Lower lobe of right lung (tissue), 2 donors: Measurements from ENCODE around the gene KRT9. TPM values are rescaled to one million over a fixed set of nuclear protein-coding genes. Genes with fewer than 3 reads are reported as not detected.
"Not testable (repeated sequence)": the region's sequence is repeated elsewhere in the genome, so short reads cannot be mapped to it uniquely, and the experiment has no call there.

Source experiments
- ATAC-seq, 2 donors: fragments of 200-7000 bp; cut with Tn5 transposase; one replicate each; pipeline ENCODE4 v1.9.1; 2020 to 2022; ENCODE audit warnings: mild to moderate bottlenecking in 2 of 2, moderate library complexity in 2 of 2
- DNase-seq: peaks from one replicate; pipeline ENCODE4 v3.0.0-alpha.2; 2020
- H3K27ac ChIP-seq: fragments of 200-600 bp; one replicate; pipeline ENCODE4 v1.8.0; 2022
- H3K27me3 ChIP-seq: fragments of 200-600 bp; one replicate; pipeline ENCODE4 v1.8.0; 2022; ENCODE audit warnings: low read depth
- H3K36me3 ChIP-seq: fragments of 200-600 bp; one replicate; pipeline ENCODE4 v1.8.0; 2022; ENCODE audit warnings: mild to moderate bottlenecking
- H3K4me1 ChIP-seq: fragments of 200-600 bp; one replicate; pipeline ENCODE4 v1.8.0; 2022
- H3K4me3 ChIP-seq: fragments of 200-600 bp; one replicate; pipeline ENCODE4 v1.8.0; 2022; ENCODE audit warnings: mild to moderate bottlenecking
- H3K9me3 ChIP-seq: fragments of 200-600 bp; one replicate; pipeline ENCODE4 v1.8.0; 2022
- CTCF ChIP-seq: fragments of 200-600 bp; IDR thresholded peaks from one replicate; pipeline ENCODE4 v1.8.0; 2022; ENCODE audit warnings: antibody characterized with exemption, mild to moderate bottlenecking
- intact Hi-C: fragments of 100-400 bp; cut with DNase I; formaldehyde crosslinking; loops from one replicate; pipeline ENCODE4 v1.11.0; 2022
- total RNA-seq: library from RNA; stranded (reverse); fragmentation: NEBNext Ultra II Directional; extraction: Animal tissue kit (Norgen Biotek cat#: 25700); gene quantifications from one replicate; pipeline ENCODE4 v1.2.1, GENCODE V29; 2021
- donor health status: DM: no; HTN: yes; CAD: no; lungs with severe emphysema.

The KRT9 gene
- total RNA-seq, 1 donor from 2014 or later = not detected

- Histone ChIP-seq H3K27ac (no peak overlapping the region), H3K36me3 (no peaks in the 10 kb centered on the region), H3K9me3 (no peaks in the 10 kb centered on the region), H3K4me3 (no peak overlapping the region), H3K27me3 (peaks cover 8% of the 10 kb centered on the region), H3K4me1 (no peaks in the 10 kb centered on the region)
- DNase-seq (no peak), ATAC-seq (peak; percentile 19 to 30)
- intact Hi-C loops = no loop called here
- no peak for TF ChIP-seq CTCF
These were observed 46.6 kb upstream of the KRT9 start for GRCh38 chr17:41618341-41619035.

GRCh38 chr17:41617698-41618097 lies 45.8 kb upstream of the KRT9 start:
- TF ChIP-seq CTCF = no peak
- Histone ChIP-seq H3K36me3 (no peaks in the 10 kb centered on the region), H3K27ac (no peak overlapping the region), H3K9me3 (no peaks in the 10 kb centered on the region), H3K4me1 (no peaks in the 10 kb centered on the region), H3K4me3 (no peak overlapping the region), H3K27me3 (peaks cover 12% of the 10 kb centered on the region)
- intact Hi-C loops = no loop called here
- ATAC-seq (no peak), DNase-seq (no peak)

GRCh38 chr17:41617136-41617535 lies 45.3 kb upstream of the KRT9 start:
- Histone ChIP-seq H3K36me3 (no peaks in the 10 kb centered on the region), H3K27ac (no peak overlapping the region), H3K4me1 (no peaks in the 10 kb centered on the region), H3K27me3 (peaks cover 12% of the 10 kb centered on the region), H3K9me3 (no peaks in the 10 kb centered on the region), H3K4me3 (no peak overlapping the region)
- TF ChIP-seq CTCF = no peak
- DNase-seq = no peak
- intact Hi-C loops = no loop called here
- peak in 1 of 2 donors; percentile 10 for ATAC-seq

GRCh38 chr17:41616486-41616885 lies 44.6 kb upstream of the KRT9 start:
- intact Hi-C loops, ATAC-seq, H3K9me3 ChIP-seq, H3K4me3 ChIP-seq, H3K4me1 ChIP-seq, H3K36me3 ChIP-seq, H3K27ac ChIP-seq, DNase-seq: not testable (repeated sequence)
- H3K27me3 ChIP-seq = peaks cover 12% of the 10 kb centered on the region

DNA sequence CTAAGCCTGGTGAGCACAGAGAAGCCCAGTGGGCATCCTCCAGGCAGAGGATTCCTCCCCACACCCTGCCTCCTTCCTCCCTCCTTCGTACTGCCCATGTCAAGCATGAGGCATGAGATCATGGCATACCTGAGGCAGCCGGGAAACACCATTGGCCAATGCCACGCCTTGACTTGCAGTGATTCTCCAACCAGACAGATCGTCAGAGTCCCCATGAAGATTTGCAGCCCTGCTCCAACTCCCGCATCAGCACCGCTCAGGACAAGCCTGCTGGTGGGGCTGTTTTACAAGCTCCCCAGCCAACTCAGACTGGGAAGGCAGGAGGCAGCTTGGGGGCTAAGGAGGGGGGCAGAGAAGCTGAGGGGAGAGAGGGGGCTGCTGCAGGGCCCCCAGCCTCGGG lies 43.6 kb upstream of the KRT9 start:
- Histone ChIP-seq H3K9me3 (no peaks in the 10 kb centered on the region), H3K4me1 (no peaks in the 10 kb centered on the region), H3K36me3 (no peaks in the 10 kb centered on the region), H3K27ac (no peak overlapping the region), H3K27me3 (peaks cover 12% of the 10 kb centered on the region), H3K4me3 (no peak overlapping the region)
- no peak for DNase-seq
- ATAC-seq = no peak
- intact Hi-C loops = no loop called here
- TF ChIP-seq CTCF = no peak

- ATAC-seq, intact Hi-C loops, H3K4me1 ChIP-seq, H3K4me3 ChIP-seq, DNase-seq, H3K27ac ChIP-seq, H3K36me3 ChIP-seq, H3K9me3 ChIP-seq: not testable (repeated sequence)
- peaks cover 12% of the 10 kb centered on the region for H3K27me3 ChIP-seq
These were observed 42.9 kb upstream of the KRT9 start for GRCh38 chr17:41614767-41615166.
